CD4-positive, alpha-beta T cell treated with Interleukin-6 at 100 ng/mL for 8 hours (primary cell): Measurements from ENCODE around the gene ATP11A.
"Not testable (repeated sequence)": the region's sequence is repeated elsewhere in the genome, so short reads cannot be mapped to it uniquely, and the experiment has no call there.

Source experiments
- DNase-seq: peaks from one replicate; pipeline ENCODE4 v3.0.0-alpha.2; 2020; ENCODE audit warnings: mixed read lengths, low spot score

ATP11A gene

DNA sequence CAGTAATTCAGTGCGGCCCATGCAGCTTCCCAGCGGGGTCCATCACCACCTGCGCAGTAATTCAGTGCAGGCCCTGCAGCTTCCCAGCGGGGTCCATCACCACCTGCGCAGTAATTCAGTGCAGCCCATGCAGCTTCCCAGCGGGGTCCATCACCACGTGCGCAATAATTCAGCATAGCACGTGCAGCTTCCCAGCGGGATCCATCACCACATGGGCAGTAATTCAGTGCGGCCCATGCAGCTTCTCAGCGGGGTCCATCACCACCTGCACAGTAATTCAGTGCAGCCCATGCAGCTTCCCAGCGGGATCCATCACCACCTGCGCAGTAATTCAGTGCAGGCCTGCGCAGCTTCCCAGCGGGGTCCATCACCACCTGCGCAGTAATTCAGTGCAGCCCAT lies 173.5 kb downstream of the ATP11A start:
- DNase-seq: not testable (repeated sequence)

GRCh38 chr13:112865478-112865877 lies 175.6 kb downstream of the ATP11A start:
- DNase-seq: not testable (repeated sequence)

- no peak for DNase-seq
Observed at GRCh38 chr13:112867301-112867711, 177.5 kb downstream of the ATP11A start.

- no peak for DNase-seq
Observed at GRCh38 chr13:112868308-112868707, 178.5 kb downstream of the ATP11A start.

DNA sequence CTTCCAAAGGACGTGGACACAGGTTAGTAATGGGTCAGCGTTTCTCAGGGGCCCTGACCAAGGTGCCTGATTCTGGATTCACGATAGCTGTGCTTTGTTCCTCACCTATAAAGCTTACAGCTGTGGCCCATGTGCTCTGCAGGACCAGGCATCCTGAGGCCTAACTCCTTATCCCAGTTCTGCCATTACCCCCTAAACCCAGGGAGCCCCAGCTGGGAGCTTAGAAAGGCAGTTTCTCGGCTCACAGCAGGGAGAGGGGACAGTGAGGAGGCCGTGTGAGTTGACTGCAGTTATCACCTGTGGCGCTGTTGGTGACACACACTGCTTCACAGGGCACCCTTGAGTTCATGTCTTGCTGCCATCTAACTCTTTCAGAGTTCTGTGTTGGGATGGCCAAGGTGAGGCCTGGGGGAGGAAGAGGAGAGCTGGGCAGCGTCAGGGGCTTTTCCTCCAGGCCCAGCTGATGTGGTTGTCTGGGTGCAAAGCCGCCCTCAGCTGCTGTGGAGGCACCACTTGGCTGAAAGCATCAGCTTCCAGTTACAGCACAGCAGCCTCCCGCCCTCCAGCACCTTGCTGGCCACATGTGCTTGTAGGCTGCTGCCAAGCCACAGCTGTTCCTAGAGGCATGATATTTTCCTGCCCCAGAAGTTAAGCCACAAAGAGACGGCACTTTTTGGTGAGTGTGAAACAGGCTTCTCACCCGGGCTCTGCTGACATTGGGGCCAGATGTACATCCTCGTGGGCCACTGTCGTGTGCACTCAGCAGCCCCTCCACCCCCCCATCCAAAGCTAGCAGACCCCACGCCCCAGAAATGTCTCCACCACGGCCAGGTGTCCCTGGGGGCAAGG lies 179.6 kb downstream of the ATP11A start:
- no peak for DNase-seq

DNA sequence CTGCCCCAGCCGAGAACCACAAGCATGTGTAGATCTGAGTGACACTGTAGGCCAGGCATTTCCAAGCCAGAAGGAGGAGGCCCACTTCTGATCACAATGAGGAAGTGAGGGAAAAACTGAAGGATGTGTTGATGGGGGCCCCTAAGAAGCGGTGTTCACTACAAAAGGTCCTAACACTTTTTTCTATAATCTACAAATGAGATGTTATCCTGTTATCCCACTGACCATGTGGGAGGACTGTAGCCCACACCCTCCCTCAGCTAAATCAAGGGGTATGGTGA lies 180.2 kb downstream of the ATP11A start:
- no peak for DNase-seq

DNA sequence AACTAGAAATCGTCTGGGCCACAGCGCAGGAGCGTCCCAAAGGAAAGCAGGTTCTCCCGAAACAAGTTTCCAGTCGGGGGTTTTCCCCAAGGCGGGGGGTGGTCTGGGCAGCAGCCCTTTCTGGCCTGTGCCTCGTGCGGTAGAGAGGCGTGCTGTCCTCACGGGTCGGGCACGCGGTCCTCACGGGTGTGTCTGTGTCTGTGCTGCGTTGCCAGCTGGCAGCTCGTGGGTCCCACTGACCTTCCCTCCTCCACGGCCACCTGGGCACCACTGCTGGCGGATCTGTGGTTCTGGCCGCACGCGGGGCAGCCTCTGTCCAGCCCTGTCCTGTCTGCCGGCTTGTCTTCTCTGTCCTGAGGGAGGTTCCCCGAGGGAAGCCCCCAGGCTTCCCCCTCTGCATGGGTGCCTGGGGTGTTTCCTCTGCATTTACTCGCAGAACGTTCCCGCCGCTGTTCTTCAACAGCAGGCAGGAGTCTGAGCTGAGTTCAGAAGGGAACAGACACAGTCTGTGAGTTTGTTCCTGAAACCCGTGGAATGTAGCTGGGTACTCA lies 181.0 kb downstream of the ATP11A start:
- no peak for DNase-seq

DNA sequence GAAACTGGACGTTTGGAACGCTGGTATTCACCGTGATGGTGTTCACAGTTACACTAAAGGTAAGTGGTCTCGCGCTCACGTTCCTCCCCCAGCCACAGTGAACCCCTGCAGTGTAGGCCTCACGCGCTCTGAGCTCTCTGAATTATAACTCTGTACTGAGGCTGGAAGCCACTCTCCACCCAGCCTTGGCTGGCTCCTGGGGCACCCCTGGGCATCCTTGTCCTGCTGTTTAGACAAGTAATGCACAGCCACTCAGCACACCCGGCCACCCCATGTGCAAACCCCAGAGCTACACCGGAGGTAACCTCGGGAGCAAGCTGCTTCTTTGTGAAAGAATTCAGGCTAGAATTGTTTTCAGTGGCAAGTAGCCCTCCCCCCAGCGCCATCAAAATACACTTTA lies 181.9 kb downstream of the ATP11A start:
- no peak for DNase-seq

DNA sequence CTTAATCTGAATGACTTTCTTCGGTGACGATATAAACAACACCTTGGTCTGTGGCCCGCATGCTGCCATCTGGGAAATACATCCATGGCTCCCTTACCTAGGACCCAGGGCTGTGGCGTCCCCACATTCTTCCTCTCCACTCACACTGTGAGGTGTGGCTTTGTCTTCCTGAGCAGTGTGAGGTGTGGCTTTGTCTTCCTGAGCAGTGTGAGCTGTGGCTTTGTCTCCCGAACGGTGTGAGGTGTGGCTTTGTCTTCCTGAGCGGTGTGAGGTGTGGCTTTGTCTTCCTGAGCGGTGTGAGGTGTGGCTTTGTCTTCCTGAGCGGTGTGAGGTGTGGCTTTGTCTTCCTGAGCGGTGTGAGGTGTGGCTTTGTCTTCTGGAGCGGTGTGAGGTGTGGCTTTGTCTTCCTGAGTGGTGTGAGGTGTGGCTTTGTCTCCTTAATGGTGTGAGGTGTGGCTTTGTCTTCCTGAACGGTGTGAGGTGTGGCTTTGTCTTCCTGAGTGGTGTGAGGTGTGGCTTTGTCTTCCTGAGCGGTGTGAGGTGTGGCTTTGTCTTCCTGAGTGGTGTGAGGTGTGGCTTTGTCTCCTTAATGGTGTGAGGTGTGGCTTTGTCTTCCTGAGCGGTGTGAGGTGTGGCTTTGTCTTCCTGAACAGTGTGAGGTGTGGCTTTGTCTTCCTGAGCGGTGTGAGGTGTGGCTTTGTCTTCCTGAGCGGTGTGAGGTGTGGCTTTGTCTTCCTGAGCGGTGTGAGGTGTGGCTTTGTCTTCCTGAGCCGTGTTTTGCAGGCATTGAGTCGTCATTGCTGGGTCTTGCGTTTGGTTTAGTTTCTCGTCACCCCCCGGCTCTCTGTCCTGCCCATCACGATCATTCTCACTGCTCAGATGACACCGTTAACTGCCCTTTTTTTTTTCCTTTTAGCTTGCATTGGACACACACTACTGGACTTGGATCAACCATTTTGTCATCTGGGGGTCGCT lies 183.1 kb downstream of the ATP11A start:
- not testable (repeated sequence) for DNase-seq

DNA sequence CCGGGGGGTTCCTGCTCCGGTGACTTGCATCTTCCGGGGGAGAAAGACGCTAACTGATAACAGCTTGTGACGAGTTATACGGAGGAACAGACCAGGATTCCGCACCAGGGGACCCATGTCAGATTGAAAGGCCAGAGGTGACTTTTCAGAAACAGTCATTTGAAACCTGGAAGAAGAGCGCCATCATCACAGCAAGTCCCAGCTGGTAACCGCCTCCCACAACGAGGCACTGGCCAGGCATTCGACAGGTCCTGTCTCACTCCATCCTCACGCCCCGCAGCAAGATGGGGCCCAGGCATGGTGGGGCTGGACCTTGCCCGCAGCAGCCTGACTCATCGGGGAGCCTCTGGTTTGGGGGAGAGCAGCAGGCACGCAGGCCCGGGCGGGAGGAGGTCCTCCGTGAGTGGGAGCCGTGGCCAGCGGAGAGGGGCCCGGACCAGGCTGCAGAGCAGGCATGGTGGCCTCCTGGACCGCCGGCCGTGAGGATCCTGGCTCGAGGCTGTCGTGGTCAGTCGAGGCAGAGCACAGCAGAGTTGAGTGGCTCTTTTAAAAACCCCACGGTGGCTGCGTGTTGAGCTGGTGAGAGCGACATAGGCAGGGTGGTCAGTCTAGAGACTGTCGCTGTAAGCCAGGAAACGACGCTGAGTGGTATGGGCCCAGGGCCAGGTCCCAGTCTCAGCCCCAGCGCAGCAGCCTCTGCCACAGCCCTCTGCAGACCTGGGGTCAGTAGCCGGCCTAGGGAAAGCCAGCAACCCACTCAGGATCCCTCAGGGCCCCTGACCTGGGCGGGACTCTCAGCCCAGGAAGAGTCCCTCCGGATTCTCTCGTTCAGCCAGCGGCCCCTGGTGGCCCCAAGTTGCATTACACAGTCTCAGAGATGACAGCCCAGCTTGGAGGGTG lies 184.3 kb downstream of the ATP11A start:
- DNase-seq: no peak

GRCh38 chr13:112874751-112875300 lies 185.0 kb downstream of the ATP11A start:
- no peak for DNase-seq

DNA sequence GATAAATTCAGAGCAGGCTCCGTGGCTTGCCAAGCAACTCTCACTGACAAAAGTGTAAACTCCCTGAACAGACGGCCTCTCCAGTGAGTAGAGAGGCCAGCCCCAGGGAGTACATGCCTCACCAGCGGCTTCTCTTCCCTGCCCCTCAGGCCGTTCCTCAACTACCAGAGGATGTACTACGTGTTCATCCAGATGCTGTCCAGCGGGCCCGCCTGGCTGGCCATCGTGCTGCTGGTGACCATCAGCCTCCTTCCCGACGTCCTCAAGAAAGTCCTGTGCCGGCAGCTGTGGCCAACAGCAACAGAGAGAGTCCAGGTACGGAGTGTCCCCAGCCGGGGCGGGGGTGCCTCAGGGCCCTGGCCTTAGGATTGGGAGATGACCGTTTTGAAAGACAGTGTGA lies 185.8 kb downstream of the ATP11A start:
- no peak for DNase-seq

DNA sequence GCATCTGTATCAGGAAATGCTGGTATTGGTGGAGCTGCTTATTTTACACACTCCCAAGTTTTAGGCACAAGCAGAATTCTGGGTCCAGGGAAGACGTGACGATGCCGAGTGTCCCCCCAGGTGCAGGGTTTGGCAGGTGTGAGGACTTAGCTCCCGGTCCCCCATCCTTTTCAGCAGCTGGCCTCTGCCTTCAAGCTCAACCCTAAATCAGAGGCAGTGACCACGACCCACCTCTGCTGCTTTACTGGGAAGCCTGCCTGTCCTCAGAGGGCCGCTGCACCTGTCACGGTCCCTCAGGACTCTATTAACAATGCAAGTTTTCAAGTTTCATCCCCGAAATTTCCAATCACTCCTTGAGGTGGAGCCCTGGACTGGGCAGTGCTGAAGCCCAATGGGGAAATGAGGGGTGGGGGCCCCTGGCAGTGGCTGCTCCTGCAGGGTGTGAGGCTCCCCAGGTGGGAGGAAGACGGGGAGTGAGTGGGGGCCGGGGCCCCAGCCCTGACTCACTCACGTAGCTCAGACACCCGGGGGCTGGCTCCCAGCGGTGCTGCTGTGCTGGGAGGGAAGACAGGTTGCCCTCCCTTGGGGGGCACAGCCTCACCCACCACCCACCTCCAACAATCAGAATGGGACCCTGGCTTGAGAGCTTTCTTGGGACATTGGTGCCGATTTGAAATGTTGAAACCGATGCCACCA lies 186.6 kb downstream of the ATP11A start:
- no peak for DNase-seq

DNA sequence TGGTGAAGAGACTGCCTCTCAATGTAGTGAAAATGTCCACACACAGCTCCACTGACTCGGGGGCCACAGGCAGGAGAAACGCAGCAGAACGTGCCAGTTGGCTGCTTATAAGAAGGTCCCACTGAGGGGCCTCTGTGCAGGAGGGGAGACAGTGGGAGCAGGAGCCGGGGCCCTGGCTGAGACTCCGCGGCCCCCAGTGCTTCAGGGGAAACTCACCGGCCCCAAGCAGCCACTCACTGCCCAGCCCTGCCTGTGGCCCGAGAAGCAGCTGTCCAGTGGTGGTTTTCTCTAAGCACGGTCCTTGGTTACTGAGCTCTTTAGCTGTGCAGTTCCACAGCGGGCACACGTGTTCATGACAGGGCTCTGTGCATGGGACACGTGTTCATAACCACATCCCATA lies 187.2 kb downstream of the ATP11A start:
- DNase-seq: no peak

GRCh38 chr13:112877539-112877938 lies 187.7 kb downstream of the ATP11A start:
- DNase-seq: no peak

DNA sequence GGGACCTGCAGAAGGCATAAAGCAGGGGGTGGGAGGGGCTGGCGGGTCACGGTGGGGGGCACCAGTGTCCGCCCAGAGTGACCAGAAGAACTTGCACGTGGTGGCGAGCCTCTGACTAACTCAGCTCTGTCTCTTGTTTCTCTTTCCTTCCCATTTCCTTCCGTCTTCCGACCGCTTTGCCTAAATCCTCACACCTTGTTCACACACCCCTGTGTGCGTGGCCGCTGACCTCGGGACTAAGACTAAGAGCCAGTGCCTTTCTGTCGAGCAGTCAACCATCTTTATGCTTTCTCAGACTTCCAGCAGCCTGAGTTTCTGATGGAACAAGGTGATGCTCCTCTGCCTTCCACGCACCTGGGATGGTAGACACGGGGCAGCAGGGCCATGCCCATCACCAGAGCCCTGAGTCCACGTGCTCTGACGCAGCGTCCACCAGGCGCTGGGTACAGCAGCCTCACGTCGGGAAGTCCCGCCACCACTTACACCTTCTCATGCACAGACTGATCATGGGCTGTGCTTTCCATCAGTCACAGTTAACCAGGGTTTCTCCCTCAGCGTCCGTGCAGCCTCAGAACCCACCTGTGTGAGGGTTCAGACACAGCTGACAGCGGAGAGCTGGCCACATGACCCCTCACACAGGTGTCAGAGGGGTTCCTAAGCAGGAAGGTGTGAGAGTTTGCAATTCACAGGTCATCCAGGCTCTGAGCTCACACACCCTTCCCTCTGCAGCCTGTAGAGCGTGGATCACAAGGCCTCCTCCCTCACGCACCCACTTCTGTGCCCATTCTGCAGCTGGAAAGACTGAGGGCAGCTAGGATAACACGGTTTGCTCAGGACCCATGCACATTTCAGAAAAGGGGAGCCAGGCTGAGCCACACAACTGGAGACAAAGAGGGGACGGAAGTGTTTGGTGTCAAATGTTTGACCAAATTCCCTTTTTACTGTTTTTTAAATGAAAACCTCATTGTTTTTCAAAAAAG lies 188.4 kb downstream of the ATP11A start:
- DNase-seq: no peak

DNA sequence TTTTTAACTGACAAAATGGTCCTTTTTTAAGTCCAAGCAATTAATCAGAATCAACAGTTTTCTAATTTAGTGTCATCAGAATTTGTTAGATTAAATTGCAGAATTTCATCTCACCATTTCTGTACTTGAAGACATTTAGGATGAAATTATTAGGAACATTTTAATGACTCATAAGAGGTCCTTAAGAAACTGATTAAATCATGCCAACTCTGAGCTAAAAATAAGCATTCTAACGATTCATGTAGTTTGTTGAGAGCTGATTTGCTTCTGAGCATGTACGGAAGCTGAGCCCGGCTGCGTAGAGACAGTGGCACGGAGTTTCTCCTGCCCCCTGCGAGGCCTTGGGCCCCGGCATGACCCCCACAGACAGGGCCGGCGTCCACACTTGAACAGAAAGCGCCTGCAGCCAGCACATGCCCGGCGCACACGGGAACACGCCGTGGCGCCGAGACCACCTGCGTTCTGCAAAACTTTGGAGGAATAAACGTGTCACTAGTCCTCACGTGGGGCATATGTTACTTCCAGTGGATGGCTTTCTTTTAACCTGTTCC lies 189.5 kb downstream of the ATP11A start:
- DNase-seq: no peak

GRCh38 chr13:112880221-112880641 lies 190.4 kb downstream of the ATP11A start:
- no peak for DNase-seq

DNA sequence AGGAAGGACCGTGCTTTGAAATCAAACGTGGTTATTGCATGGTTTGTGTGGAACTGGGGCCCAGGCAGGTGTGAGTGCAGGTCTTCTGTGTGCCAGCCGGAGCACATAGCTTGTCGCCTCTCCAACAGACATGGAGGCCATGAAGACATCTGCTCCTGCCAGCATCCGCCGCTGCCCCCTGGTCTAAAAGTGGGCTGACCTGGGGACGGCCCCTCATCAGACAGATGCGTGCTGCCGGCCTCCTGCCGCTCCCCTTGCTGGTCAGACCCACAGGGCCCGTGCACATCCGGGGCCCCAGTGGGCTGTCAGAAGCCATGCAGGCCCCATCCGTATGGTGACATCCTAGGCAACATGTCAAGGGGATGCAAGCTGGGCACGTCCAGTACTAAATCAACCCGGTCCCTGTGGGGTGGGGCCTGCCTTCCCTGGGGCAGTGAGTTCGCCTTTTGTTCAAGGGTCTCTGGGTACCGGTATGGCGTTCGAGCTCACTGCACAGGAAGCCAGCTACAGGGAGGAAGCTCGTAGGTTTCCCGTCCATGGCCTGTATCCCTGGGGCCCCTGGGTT lies 191.2 kb downstream of the ATP11A start:
- DNase-seq: no peak
